Measurements from ENCODE around the gene TCEANC2. TPM values are rescaled to one million over a fixed set of nuclear protein-coding genes. Genes with fewer than 3 reads are reported as not detected.
A peak's percentile ranks its signal among the peaks of the same experiment; 100 is the strongest.

The TCEANC2 gene
- polyA plus RNA-seq, 1 of the 3 experiments (the other 2 are of a cell fraction): 4.7 TPM

DNA sequence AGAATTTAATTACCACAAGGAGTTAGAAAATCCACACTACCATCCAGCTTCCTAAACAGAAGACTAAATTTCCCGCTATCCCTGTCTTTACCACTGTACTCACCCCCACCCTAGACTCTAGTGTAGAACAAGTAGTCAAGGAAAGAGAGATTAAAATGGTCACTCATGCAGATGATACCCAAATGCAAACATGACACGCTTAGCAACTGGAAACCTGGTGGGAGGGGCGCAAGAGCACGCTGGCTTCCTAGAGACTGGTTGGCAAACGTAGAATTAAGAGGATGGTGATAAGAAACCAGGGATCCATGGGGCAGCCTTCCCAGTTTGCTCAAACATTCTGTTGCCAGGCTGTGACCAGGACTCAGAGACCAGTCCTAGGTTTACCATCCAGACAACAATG is 25.6 kb upstream of the TCEANC2 start:
- POLR2A ChIA-PET: no interaction called here
- Histone ChIP-seq H3K27ac (ENCODE audit: low read depth in 2 of 2, low read length in 1 of 2) (peak overlapping the region in 1 of 2 experiments; percentile 82; a peak in 1 of 4 replicates), H3K4me3 (ENCODE audit: low read depth in 2 of 2, low read length in 1 of 2) (no peak overlapping the region), H3K79me2 (ENCODE audit: insufficient read depth) (no peaks in the 10 kb centered on the region), H3K4me2 (no peak overlapping the region), H4K20me1 (ENCODE audit: insufficient read depth) (no peaks in the 10 kb centered on the region), H3K9ac (no peak overlapping the region), H3F3A (replicated peaks; ENCODE audit: insufficient read depth) (peaks cover 5% of the 10 kb centered on the region), H3K9me2 (no peaks in the 10 kb centered on the region), H3K27me3 (ENCODE audit: insufficient read depth) (no peaks in the 10 kb centered on the region), H3K9me3 (no peaks in the 10 kb centered on the region), H3K36me3 (replicated peaks in 1 of 2; ENCODE audit: control insufficient read depth in 1 of 2, insufficient read depth in 2 of 2, low read length in 1 of 2) (peaks cover 11 to 18% of the 10 kb centered on the region in 2 experiments), H2AFZ (ENCODE audit: low read depth) (no peak overlapping the region), H3K4me1 (ENCODE audit: control insufficient read depth in 1 of 2, insufficient read depth in 2 of 2, low read depth in 1 of 2, low read length in 1 of 2) (peaks cover 0 to 18% of the 10 kb centered on the region in 2 experiments; a peak in 2 of 4 replicates)
- WGBS (ENCODE audit: low lambda C conversion rate): 91% methylated on average over 5 of the region's 5 CpGs
- peak; percentile 41 for DNase-seq
- TF ChIP-seq, protein P1, sequence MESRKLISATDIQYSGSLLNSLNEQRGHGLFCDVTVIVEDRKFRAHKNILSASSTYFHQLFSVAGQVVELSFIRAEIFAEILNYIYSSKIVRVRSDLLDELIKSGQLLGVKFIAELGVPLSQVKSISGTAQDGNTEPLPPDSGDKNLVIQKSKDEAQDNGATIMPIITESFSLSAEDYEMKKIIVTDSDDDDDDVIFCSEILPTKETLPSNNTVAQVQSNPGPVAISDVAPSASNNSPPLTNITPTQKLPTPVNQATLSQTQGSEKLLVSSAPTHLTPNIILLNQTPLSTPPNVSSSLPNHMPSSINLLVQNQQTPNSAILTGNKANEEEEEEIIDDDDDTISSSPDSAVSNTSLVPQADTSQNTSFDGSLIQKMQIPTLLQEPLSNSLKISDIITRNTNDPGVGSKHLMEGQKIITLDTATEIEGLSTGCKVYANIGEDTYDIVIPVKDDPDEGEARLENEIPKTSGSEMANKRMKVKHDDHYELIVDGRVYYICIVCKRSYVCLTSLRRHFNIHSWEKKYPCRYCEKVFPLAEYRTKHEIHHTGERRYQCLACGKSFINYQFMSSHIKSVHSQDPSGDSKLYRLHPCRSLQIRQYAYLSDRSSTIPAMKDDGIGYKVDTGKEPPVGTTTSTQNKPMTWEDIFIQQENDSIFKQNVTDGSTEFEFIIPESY (IDR thresholded peaks at IDR 0.05; ENCODE audit: borderline replicate concordance, low read depth): no peak
- no peak for TF ChIP-seq POLR2AphosphoS5 (IDR thresholded peaks at IDR 0.05; ENCODE audit: low read depth, low read length)
- no peak for TF ChIP-seq RAD21 (IDR thresholded peaks at IDR 0.05; ENCODE audit: low read length)
- no peak for TF ChIP-seq SMC3 (IDR thresholded peaks at IDR 0.05; ENCODE audit: low read depth, low read length)
- TF ChIP-seq YY1 (IDR thresholded peaks at IDR 0.05; ENCODE audit: low read depth): no peak
- no peak for TF ChIP-seq MXI1 (IDR thresholded peaks at IDR 0.05; ENCODE audit: low read depth, low read length)
- TF ChIP-seq RXRA (IDR thresholded peaks at IDR 0.05; ENCODE audit: borderline replicate concordance, low read depth): no peak
- CTCF ChIA-PET: interaction anchor here (1.0 kb wide), 1 partner anchor 150 kb away, joined by 4 read pairs; no protein-coding TSS in a partner anchor

- CTCF ChIA-PET: interaction anchor here (1.0 to 1.3 kb wide), 2 partner anchors 20 to 461 kb away, joined by 3 to 4 read pairs; no protein-coding TSS in a partner anchor
- Histone ChIP-seq H3K4me2 (no peak overlapping the region), H3K9me2 (no peaks in the 10 kb centered on the region), H3K4me1 (ENCODE audit: control insufficient read depth in 1 of 2, insufficient read depth in 2 of 2, low read depth in 1 of 2, low read length in 1 of 2) (peaks cover 0 to 18% of the 10 kb centered on the region in 2 experiments; a peak in 2 of 4 replicates), H3K4me3 (ENCODE audit: low read depth in 2 of 2, low read length in 1 of 2) (no peak overlapping the region), H3K27me3 (ENCODE audit: insufficient read depth) (no peaks in the 10 kb centered on the region), H3K9ac (no peak overlapping the region), H3K79me2 (ENCODE audit: insufficient read depth) (no peaks in the 10 kb centered on the region), H4K20me1 (ENCODE audit: insufficient read depth) (no peaks in the 10 kb centered on the region), H3F3A (replicated peaks; ENCODE audit: insufficient read depth) (peaks cover 5% of the 10 kb centered on the region), H3K27ac (ENCODE audit: low read depth in 2 of 2, low read length in 1 of 2) (peak overlapping the region in 1 of 2 experiments; percentile 82; a peak in 2 of 4 replicates), H3K9me3 (no peaks in the 10 kb centered on the region), H2AFZ (ENCODE audit: low read depth) (no peak overlapping the region), H3K36me3 (replicated peaks in 1 of 2; ENCODE audit: control insufficient read depth in 1 of 2, insufficient read depth in 2 of 2, low read length in 1 of 2) (peaks cover 11 to 18% of the 10 kb centered on the region in 2 experiments)
- 76% methylated on average over 3 of the region's 3 CpGs for WGBS (ENCODE audit: low lambda C conversion rate)
- no peak for TF ChIP-seq ELF1 (IDR thresholded peaks at IDR 0.05)
- no peak for TF ChIP-seq RFX5 (IDR thresholded peaks at IDR 0.05; ENCODE audit: low read length)
- TF ChIP-seq GATA2 (CRISPR knock-in tag; IDR thresholded peaks at IDR 0.05): peak; percentile 92
- TF ChIP-seq EP300 (IDR thresholded peaks at IDR 0.05; ENCODE audit: borderline replicate concordance in 1 of 2, low read depth in 1 of 2, low read length in 1 of 2): peak in 1 of 2 experiments; percentile 85; a peak in 2 of 4 replicates
- 0 out of 2 replicates have a peak, but pooled peaks have one; percentile 23 for TF ChIP-seq MXI1 (IDR thresholded peaks at IDR 0.05; ENCODE audit: low read depth, low read length)
- TF ChIP-seq CHD2 (IDR thresholded peaks at IDR 0.05; ENCODE audit: low read length, partially characterized antibody): peak; percentile 67
- peak; percentile 87; the same call in 1 of the 2 replicates for TF ChIP-seq RCOR1 (IDR thresholded peaks at IDR 0.05; ENCODE audit: low read length)
- POLR2A ChIA-PET: no interaction called here
- peak; percentile 34 for DNase-seq
These were observed 24.8 kb upstream of the TCEANC2 start for GRCh38 chr1:54028306-54029251.

All from SK-N-SH (cell line).